ENCODE measurements around the gene SYCN.
"Not testable (repeated sequence)": the region's sequence is repeated elsewhere in the genome, so short reads cannot be mapped to it uniquely, and the experiment has no call there.

SYCN gene, protein sequence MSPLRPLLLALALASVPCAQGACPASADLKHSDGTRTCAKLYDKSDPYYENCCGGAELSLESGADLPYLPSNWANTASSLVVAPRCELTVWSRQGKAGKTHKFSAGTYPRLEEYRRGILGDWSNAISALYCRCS

GRCh38 chr19:39203372-39204341 is at the start of gene SYCN:
Gene SYCN (minus strand): TSS chr19:39204263. CDS start chr19:39204254, 9 bp downstream.
- DNase-seq (ENCODE audit: low read depth): no peak

GRCh38 chr19:39253374-39254149 is 49.5 kb upstream of the SYCN start:
- no peak for DNase-seq (ENCODE audit: low read depth)

- DNase-seq (ENCODE audit: low read depth): no peak
Measured at GRCh38 chr19:39252458-39252857, 48.4 kb upstream of the SYCN start.

- no peak for DNase-seq (ENCODE audit: low read depth)
Measured at GRCh38 chr19:39251846-39252245, 47.8 kb upstream of the SYCN start.

DNA sequence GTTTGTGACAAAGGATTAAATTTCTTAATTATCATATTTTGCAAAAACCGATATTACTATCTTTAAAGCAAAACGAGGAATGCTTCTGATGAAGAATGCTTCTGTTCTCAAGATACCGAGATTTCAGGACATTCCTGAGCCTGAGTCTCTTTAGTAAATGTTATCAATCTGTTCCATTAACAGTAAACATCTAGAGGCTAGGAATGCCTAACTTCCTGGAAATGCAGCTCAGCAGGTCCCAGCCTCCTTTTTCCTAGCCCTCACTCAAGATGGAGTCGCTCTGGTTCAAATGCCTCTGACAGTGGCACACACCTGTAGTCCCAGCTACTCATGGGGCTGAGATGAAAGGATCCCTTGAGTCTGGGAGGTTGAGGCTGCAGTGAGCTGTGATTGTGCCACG is 47.0 kb upstream of the SYCN start:
- DNase-seq (ENCODE audit: low read depth): no peak

DNA sequence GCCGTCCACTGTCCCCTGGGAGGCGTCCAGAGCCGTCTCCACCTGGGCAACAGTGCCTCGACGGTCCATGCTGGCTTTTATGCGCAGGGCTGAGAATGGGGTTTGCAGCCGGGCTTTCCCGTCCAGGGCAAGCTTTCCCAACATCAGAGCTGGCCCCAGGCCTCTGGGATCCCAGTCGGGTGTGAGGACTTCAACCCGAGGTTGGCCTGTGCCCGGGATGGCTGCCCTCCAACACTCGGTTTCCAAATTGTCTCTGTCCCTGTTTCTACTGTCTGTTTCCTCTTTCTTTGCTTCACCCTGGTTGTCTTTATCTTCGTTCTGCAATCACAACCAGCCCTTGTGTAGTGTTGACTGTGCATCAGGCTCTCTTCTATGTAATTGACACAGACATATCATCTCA is 44.7 kb upstream of the SYCN start, which contains the start of gene IFNL4:
IFNL4 (minus strand) TSS at position 51 of the 400 bp plus-strand sequence.
- no peak for DNase-seq (ENCODE audit: low read depth)

- no peak for DNase-seq (ENCODE audit: low read depth)
Measured at GRCh38 chr19:39247701-39248664, 43.9 kb upstream of the SYCN start.

DNA sequence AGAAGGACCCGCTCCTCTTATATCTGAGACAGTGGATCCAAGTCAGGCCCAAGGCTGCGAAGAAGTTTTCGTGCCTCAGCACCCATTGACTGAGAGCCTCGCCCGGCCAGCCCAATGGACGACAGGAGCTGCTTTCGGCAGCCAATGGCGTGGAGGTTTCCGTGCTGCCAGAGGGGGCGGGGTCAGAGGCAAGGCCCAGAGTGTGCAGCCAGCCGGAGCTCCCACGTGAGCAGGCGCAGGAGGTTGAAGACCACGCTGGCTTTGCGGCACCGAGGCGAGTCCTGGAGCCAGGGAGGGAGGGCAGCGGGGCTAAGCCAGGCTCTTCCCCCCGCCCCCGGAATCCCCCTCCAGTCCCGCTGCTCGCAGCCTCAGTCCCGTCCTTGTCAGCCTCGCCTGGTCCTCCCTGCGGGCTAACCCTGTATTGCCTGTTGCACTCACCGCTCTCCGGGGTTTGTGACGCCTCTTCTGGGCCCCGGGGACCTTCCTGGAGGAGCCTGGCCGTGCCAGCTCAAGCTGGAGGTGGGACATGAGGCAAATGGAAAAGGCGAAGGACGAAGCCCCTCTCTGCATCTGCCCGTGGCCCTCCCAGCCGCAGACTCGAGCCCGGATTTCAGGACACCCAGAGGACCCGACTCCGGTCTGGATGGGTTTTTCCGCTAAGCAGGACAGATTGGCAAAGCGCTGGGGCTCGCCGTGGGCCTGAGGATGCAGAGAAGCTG is 43.0 kb upstream of the SYCN start:
- DNase-seq (ENCODE audit: low read depth): peak; percentile 33

DNA sequence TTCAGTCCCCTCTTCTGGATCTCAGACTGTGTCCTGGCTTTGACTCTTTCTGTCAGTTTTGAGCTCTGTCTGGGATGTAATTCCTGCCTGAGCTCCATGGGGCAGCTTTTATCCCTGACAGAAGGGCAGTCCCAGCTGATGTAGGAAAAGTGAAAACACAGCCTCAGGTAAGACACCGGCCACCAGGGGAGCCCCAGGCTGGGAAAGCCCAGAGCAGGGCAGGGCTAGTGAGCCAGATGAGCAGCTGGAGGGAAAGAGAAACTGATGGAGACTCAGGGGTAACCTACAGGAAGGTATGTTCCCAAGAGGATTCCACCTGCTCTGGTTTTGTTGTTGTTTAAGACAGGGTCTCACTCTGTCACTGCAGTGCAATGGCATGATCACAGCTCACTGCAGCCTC is 41.1 kb upstream of the SYCN start:
- not testable (repeated sequence) for DNase-seq (ENCODE audit: low read depth)

GRCh38 chr19:39244410-39245100 is 40.5 kb upstream of the SYCN start, which contains the start of gene IFNL3:
Gene IFNL3 (minus strand): TSS chr19:39245006. CDS start chr19:39244967, 39 bp downstream.
- not testable (repeated sequence) for DNase-seq (ENCODE audit: low read depth)

- not testable (repeated sequence) for DNase-seq (ENCODE audit: low read depth)
Measured at GRCh38 chr19:39243741-39244140, 39.7 kb upstream of the SYCN start.

DNA sequence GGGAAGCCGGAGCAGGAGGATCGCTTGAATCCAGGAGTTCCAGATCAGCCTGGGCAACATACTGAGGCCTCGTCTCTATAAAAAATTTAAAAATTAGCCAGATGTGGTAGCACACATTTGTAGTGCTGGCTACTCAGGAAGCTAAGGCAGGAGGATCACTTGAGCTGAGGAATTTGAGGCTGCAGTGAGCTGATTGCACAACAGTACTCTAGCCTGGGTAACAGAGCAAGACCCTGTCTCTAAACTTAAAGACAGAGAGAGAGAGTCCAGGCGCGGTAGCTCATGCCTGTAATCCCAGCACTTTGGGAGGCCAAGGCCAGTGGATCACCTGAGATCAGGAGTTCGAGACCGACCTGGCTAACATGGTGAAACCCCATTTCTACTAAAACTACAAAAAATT is 36.4 kb upstream of the SYCN start:
- DNase-seq (ENCODE audit: low read depth): no peak

GRCh38 chr19:39238944-39239343 is 34.9 kb upstream of the SYCN start:
- no peak for DNase-seq (ENCODE audit: low read depth)

GRCh38 chr19:39238209-39238608 is 34.1 kb upstream of the SYCN start:
- DNase-seq (ENCODE audit: low read depth): no peak

DNA sequence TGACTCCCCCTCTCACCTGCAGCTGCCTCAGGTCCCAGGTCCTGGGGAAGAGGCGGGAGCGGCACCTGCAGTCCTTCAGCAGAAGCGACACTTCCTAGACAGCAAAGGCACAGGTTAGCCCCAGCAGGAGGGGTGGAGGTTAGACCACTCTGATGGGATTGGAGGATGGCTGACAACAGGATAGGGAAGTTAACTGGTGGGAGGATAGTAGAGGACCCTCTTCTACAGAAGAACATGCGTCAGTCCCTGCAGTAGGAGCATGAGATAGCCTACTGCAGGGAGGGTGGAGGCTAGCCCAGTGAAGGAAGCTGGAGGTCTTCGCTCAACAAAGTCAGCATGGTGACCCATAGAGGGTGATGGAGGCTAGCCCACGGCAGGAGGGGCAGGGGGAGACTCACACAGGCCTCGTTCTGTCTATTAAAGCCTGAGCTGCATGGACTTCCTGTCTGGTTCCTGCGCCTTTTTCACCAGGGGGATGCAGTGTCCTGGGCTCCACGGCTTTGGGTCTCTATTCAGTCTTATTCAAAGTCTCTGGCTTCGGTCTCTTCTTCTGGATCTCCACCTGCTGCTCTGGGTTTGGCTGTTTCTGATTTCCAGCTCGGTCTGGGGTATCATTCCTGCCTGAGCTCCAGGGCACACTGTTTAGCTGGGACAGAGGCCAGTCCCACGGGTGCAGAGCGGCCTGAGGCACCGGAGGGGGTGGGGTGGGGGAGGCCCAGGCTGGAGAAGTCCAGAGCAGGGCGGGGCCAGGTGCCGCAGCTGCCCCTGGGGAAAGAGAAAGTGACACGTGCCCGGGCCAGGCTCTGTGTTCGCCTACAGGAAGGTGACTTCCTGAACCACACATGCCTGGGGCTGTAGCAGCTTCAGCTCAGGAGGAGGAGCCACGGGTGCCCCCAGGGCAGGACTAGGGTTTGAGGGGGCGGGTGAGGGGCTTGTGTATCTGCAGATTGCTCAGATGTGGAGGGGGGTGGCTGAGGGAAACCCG is 33.4 kb upstream of the SYCN start:
- DNase-seq (ENCODE audit: low read depth): no peak

DNA sequence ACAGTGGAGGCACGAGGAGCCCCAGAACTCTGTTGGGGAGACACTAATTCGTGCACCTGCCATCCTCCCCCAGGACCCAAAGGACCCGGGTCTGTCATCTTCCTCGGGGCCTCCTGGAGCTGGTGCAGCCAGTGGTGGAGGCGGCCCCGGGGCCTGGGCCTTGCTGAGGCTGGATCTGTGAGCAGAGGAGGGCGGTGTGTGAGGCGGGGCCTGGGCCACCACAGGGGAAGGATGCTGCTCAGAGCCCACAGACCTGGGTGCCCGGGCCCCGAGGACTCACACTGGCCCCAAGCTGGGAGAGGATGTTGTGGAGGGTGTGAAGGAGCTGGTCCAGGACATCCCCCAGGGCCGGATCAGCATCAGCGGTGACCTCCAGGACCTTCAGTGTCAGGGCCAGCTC is 32.5 kb upstream of the SYCN start:
- no peak for DNase-seq (ENCODE audit: low read depth)

DNA sequence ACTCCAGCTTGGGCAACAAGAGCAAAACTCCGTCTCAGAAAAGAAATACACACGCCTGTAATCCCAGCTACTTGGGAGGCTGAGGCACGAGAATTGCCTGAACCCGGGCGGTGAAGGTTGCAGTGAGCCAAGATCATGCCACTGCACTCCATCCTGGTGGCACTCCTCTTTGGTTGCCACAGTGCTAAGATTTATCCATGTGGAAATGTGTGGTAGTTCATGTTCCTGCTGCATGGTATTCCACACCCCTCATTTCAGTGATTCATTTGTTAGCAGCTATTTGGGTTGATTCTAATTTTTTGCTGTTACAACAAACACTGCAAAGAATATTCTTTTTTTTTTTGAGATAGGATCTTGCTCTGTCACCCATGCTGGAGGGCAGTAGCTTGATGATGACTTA is 28.6 kb upstream of the SYCN start:
- no peak for DNase-seq (ENCODE audit: low read depth)

DNA sequence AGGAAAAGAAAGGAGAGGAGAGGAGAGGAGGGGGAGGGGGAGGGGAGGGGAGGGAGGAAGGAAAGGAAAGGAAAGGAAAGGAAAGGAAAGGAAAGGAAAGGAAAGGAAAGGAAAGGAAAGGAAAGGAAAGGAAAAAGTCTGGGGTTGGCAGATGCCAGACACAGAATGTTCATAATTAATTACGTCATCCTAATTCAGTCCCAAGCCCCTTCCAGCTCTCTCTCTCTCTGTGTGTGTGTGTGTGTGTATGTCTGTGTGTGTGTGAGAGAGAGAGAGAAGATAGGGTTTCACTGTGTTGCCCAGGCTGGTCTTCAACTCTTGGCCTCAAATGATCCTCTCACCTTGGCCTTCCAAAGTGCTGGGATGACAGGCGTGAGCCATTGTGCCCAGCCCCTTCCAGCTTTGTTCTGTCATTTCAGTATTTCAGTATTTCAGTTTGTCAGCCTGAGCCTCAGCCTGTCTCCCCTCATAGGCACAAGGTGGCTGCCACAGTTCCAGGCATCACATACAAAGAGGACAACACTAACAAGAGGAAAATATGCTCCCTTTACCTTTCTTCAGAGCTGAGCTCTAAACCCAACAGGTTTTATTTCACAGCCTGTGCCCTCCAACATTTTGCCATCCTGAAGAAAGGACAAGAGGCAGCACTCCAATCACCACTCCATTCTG is 26.2 kb upstream of the SYCN start:
- DNase-seq (ENCODE audit: low read depth): no peak
